Uterus (tissue), 4 donors: ENCODE measurements around the gene DIRAS3. TPM values are rescaled to one million over a fixed set of nuclear protein-coding genes. Genes with fewer than 3 reads are reported as not detected.
"Not testable (repeated sequence)": the region's sequence is repeated elsewhere in the genome, so short reads cannot be mapped to it uniquely, and the experiment has no call there.

Source experiments
- DNase-seq, 2 donors: peaks; one replicate each; pipeline ENCODE4 v3.0.0-alpha.2; 2019 to 2020
- H3K27ac ChIP-seq, 2 donors: fragments of 200-600 bp; sonication (generic); 1 replicate in 1 of 2; 2 replicates in 1 of 2; pipeline ENCODE4 v1.5.1; 2016 to 2018
- H3K27me3 ChIP-seq, 2 donors: fragments of 200-600 bp; sonication (generic); one replicate each; pipeline ENCODE4 v1.5.1; 2018 to 2019; ENCODE audit warnings: control low read depth in 1 of 2
- H3K36me3 ChIP-seq, 2 donors: fragments of 200-600 bp; sonication (generic); one replicate each; pipeline ENCODE4 v1.5.1; 2019; ENCODE audit warnings: control low read depth in 1 of 2
- H3K4me1 ChIP-seq, 2 donors: fragments of 200-600 bp; sonication (generic); one replicate each; pipeline ENCODE4 v1.5.1; 2018 to 2019; ENCODE audit warnings: control low read depth in 1 of 2
- H3K4me3 ChIP-seq, 2 donors: fragments of 200-600 bp; sonication (generic); 1 replicate in 1 of 2; 2 replicates in 1 of 2; pipeline ENCODE4 v1.5.1; 2018 to 2019; ENCODE audit warnings: mild to moderate bottlenecking in 1 of 2
- H3K9me3 ChIP-seq, 2 donors: fragments of 200-600 bp; sonication (generic); one replicate each; pipeline ENCODE4 v1.5.1; 2019; ENCODE audit warnings: control low read depth in 1 of 2
- POLR2A ChIP-seq, 2 donors: fragments of 450-650 bp; IDR thresholded peaks; one replicate each; pipeline ENCODE4 v1.6.1; 2016; ENCODE audit warnings: antibody characterized with exemption in 2 of 2, mild to moderate bottlenecking in 1 of 2, moderate library complexity in 1 of 2
- intact Hi-C: fragments of 100-400 bp; cut with DNase I; formaldehyde crosslinking; loops from one replicate; pipeline ENCODE4 v1.15.1; 2023; ENCODE audit warnings: low total_unique reads
- total RNA-seq, 4 donors: library from RNA; depleted of rRNA in 3 of 4; stranded (reverse); fragments of >200 nt in 3 of 4; gene quantifications; one replicate each; pipeline versions ENCODE4 v1.1.0 to v1.2.4, GENCODE V29; 2014 to 2023
- TF ChIP-seq, protein P1 (sequence below), 4 experiments: fragments of 200-600 bp in 2 of 4; fragments of 450-650 bp in 2 of 4; sonication (generic) in 2 of 4; IDR thresholded peaks; one replicate each; pipeline ENCODE4 v1.5.1; 2016 to 2019; ENCODE audit warnings: antibody characterized with exemption in 4 of 4, mild to moderate bottlenecking in 2 of 4, moderate library complexity in 1 of 4
- donor health status: DM: yes; HTN: yes; CAD: no.

The DIRAS3 gene
- total RNA-seq, 4 donors from 2014 or later = 0.26 to 7.4 (median 3.7) TPM; not detected in 1

DNA sequence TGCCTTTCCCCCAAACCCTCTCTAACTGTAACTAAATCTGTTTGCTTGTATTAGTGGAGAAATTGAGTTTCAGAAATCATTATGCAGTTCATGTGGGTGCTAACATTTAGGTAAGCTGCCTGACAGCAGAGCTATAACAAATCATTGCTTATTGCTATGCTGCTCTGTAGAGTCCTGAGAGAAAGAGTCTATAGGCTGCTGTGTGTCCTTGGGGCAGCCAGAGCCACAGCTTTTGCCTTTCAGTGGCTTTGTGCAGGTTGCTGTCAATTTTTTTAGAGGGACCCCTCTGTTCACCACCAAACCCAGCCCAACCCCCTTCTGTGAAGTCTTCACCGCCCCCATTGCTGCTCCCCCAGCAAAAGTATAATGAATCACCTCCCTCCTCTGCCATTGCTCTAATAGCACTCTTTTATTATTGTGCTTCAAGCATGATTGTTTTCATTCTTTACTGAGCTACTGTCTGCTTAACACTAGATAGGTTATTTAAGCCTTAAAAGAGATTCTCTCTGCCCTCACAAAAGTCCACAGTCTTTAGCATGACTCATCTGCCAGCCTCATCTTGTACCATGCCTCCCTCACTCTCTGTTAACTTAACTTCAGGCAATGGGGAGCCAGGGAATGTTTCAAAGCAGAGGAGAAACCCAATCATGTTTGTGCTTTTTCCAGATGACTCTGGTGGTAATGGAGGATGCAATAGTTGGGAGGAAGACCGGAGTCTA lies 38.6 kb downstream of the DIRAS3 start:
- intact Hi-C loops = no loop called here
- TF ChIP-seq, protein P1, sequence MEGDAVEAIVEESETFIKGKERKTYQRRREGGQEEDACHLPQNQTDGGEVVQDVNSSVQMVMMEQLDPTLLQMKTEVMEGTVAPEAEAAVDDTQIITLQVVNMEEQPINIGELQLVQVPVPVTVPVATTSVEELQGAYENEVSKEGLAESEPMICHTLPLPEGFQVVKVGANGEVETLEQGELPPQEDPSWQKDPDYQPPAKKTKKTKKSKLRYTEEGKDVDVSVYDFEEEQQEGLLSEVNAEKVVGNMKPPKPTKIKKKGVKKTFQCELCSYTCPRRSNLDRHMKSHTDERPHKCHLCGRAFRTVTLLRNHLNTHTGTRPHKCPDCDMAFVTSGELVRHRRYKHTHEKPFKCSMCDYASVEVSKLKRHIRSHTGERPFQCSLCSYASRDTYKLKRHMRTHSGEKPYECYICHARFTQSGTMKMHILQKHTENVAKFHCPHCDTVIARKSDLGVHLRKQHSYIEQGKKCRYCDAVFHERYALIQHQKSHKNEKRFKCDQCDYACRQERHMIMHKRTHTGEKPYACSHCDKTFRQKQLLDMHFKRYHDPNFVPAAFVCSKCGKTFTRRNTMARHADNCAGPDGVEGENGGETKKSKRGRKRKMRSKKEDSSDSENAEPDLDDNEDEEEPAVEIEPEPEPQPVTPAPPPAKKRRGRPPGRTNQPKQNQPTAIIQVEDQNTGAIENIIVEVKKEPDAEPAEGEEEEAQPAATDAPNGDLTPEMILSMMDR (IDR thresholded peaks at IDR 0.05) = no peak
- TF ChIP-seq POLR2A (IDR thresholded peaks at IDR 0.05) = no peak
- no peaks in the 10 kb centered on the region for H3K9me3 ChIP-seq
- no peak overlapping the region for H3K27ac ChIP-seq
- no peak for DNase-seq
- H3K27me3 ChIP-seq = no peaks in the 10 kb centered on the region
- no peak overlapping the region for H3K4me3 ChIP-seq
- no peaks in the 10 kb centered on the region for H3K36me3 ChIP-seq
- no peaks in the 10 kb centered on the region for H3K4me1 ChIP-seq

DNA sequence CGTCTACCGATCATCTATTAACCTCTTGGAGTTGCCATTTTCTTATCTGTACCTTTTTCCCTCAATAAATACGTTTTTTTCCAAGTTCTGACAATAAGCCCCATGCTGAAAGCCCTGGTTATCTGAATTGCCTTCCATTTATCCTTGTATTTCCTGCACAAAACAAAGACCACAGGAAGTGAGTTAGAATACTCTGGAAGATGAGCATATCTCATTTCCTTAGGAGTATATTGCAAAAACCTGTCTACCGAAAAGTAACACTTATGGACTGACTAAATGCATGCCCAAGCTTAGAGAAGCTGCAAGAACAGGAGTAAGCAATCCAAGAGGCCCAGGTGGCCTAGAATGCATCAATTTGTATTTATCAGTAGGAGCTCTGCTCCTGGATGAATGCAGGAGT lies 39.9 kb downstream of the DIRAS3 start:
- Histone ChIP-seq H3K27ac (no peak overlapping the region), H3K4me1 (no peaks in the 10 kb centered on the region), H3K9me3 (no peaks in the 10 kb centered on the region), H3K36me3 (no peaks in the 10 kb centered on the region), H3K4me3 (no peak overlapping the region), H3K27me3 (no peaks in the 10 kb centered on the region)
- TF ChIP-seq, protein P1 (IDR thresholded peaks at IDR 0.05) = no peak
- TF ChIP-seq POLR2A (IDR thresholded peaks at IDR 0.05) = no peak
- intact Hi-C loops = no loop called here
- no peak for DNase-seq

DNA sequence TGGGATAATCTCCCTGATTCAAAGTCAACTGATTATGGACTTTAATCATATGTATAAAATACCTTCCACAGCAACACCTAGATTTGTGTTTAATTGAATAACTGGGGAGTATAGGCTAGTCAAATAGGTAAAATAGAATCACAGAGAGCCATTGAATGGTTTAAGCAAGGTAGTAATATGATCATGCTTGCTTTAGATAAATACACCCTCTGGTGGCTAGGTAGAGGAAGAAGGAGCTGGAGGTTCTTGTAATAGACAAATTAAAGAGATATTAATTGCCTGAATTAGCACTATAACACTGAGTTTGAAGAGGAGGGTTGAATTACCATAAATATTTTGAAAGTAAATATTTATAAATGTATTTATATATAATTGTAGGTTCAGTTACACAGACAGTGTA lies 40.3 kb downstream of the DIRAS3 start:
- H3K4me3 ChIP-seq = no peak overlapping the region
- no peak for DNase-seq
- H3K36me3 ChIP-seq = no peaks in the 10 kb centered on the region
- H3K27ac ChIP-seq = no peak overlapping the region
- TF ChIP-seq, protein P1 (IDR thresholded peaks at IDR 0.05) = peak in 3 of 4 experiments; percentile 18 to 25 (median 20)
- TF ChIP-seq POLR2A (IDR thresholded peaks at IDR 0.05) = no peak
- H3K4me1 ChIP-seq = no peaks in the 10 kb centered on the region
- H3K9me3 ChIP-seq = no peaks in the 10 kb centered on the region
- H3K27me3 ChIP-seq = no peaks in the 10 kb centered on the region
- intact Hi-C loops = no loop called here

DNA sequence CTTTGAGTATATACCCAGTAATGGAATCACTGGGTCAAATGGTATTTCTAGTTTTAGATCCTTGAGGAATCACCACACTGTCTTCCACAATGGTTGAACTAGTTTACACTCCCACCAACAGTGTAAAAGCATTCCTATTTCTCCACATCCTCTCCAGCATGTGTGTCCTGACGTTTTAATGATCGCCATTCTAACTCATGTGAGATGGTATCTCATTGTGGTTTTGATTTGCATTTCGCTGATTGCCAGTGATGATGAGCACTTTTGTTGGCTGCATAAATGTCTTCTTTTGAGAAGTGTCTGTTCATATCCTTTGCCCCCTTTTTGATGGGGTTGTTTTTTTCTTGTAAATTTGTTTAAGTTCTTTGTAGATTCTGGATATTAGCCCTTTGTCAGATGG lies 46.8 kb downstream of the DIRAS3 start:
- intact Hi-C loops, DNase-seq, H3K4me3 ChIP-seq, H3K9me3 ChIP-seq, H3K36me3 ChIP-seq, H3K4me1 ChIP-seq, H3K27ac ChIP-seq, H3K27me3 ChIP-seq: not testable (repeated sequence)

DNA sequence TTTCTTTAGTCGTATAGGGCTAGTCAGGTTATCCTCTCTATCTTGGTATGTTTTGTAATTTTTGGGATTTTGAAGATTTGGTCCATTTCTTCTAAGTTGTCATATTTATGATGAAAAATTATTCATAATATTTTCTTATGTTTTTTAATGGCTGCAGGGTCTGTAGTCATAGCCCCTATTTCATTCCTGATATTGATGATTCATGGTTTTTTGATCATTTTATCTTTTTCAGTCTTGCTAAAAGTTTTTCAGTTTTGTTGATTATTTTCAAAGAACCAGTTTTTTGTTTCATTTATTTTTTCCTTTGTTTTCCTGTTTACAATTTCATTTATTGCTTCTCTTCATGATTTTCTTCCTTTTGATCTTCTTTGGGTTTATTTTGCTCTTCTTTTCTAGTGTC lies 50.2 kb downstream of the DIRAS3 start:
- Histone ChIP-seq H3K4me3 (no peak overlapping the region), H3K4me1 (no peaks in the 10 kb centered on the region), H3K36me3 (no peaks in the 10 kb centered on the region), H3K27me3 (no peaks in the 10 kb centered on the region), H3K27ac (no peak overlapping the region), H3K9me3 (peaks cover 0 to 9% of the 10 kb centered on the region in 2 donors)
- intact Hi-C loops = no loop called here
- no peak for TF ChIP-seq POLR2A (IDR thresholded peaks at IDR 0.05)
- TF ChIP-seq, protein P1 (IDR thresholded peaks at IDR 0.05) = no peak
- DNase-seq = no peak
